ENCODE data around the gene HSPB7.
A peak's percentile ranks its signal among the peaks of the same experiment; 100 is the strongest.
"Not testable (repeated sequence)": the region's sequence is repeated elsewhere in the genome, so short reads cannot be mapped to it uniquely, and the experiment has no call there.

The HSPB7 gene

DNA sequence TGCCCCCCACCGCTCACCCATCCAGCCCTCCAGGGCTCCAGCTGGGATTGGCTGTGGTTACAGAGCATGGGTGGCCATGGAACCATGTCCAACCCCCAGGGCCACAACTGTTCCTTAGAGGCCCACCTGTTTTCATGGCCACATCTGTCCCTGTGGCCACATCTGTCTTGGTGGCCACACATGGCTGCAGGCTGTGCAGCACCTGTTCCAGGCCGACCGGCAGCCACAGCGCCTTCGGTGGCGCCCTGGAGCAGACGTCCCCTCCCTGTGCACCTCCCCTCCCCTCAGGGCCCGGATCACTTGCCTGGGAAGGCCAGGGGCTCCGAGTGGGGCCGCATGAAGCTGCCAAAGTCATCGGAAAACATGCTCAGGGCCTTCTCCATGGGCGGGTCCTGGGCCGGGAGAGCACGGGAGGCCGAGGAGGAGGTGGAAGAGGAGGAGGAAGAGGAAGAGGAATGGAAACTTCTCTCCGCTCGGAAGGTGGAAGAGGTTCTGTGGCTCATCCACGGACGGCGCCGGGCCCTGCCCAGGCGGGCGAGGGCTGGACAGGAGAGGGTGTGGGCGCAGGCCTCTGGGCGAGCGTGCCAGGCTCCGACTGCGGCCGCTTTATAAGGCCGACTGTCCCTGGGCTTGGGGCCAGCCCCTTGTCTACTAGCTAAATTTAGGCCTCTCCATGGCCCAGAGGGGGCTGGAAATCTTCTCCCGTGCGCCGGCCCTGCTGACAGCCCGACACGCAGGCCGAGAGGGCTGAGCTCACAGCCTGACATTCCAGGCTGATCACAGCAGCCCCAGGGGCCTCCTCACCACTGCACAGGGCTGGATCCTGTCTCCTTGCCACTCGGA, at the start of gene HSPB7:
HSPB7 (minus strand) TSS at position 583 of the 843 bp plus-strand sequence; CDS start at position 503, 80 bp downstream.
- no peak for DNase-seq (ENCODE audit: low read depth in 2 of 2, low spot score in 1 of 2)

GRCh38 chr1:16067127-16067768, 49.4 kb upstream of the HSPB7 start:
- DNase-seq (ENCODE audit: low read depth in 2 of 2, low spot score in 1 of 2), result no peak

DNA sequence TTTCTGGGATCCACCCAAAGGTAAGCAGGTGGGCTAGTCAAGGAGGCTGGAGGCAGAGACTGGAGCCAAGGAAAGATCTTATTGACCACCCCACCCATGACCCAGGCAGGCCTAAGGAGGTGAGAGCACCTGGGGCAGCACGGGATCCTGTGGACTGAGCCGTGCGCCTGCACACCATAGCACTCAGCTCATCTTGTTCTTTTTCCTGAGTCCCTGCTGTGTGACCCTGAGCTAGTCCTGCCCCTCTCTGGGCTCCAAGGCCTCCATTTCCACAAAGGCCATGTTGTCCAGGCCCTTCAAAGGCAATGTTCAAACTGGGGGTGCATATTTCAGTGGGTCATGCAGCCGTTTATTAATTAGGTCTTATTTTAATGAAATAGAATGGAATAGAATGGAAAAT, 48.4 kb upstream of the HSPB7 start:
- no peak for DNase-seq (ENCODE audit: low read depth in 2 of 2, low spot score in 1 of 2)

GRCh38 chr1:16065269-16065576, 47.4 kb upstream of the HSPB7 start:
- DNase-seq (ENCODE audit: low read depth in 2 of 2, low spot score in 1 of 2), result no peak

- no peak for DNase-seq (ENCODE audit: low read depth in 2 of 2, low spot score in 1 of 2)
Observed at GRCh38 chr1:16064536-16065268, 46.9 kb upstream of the HSPB7 start.

- no peak for DNase-seq (ENCODE audit: low read depth in 2 of 2, low spot score in 1 of 2)
Observed at GRCh38 chr1:16063921-16064320, 46.1 kb upstream of the HSPB7 start.

DNA sequence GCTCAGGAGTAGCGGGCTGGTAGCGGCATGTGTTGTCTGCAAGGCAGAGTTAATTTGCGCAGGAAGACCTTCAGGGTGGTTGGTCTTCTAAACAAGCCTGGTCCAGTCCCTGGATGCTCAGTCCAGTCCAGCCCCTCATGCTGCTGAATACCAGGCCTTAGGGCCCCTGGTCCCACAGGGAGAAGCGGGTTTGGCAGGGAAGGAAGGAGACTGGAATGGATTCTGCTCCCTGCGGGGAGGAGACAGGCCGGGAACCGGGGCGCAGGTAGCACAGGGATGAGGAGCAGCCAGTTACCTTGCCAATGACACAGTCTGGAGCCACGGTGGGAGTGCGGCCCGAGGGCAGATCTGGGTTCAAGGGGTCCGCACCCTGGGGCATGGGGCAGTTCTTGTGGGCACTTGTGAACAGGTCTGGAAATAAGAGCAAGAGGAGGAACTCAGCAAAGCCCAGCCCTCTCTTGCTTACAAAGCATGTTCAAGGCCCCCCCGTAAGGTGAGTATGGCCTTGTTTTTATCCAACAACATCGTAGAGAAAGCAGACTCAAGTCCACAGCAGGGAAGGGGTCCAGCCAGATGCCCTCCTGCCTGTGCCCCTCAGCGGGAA, 45.5 kb upstream of the HSPB7 start:
- DNase-seq (ENCODE audit: low read depth in 2 of 2, low spot score in 1 of 2), result no peak

DNA sequence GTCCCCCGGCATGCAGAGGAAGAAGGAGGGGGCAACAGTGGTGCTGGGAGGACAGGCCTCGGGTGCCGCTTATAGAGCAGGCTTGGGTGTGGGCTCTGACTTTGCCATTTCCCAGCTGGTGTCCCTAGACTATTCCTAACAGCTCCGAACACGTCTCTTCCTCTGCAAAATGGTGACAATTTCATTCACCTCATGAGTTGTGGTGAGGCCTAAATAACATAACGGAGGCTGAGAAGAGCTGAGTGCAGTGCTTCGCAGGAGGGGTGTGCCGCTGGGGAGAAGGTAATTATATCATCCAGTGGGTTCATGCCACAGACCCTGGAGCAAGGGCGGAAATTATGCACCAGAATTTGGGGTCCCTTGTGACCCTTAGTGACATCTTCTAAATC, 44.8 kb upstream of the HSPB7 start:
- not testable (repeated sequence) for DNase-seq (ENCODE audit: low read depth in 2 of 2, low spot score in 1 of 2)

- DNase-seq (ENCODE audit: low read depth in 2 of 2, low spot score in 1 of 2), result not testable (repeated sequence)
Observed at GRCh38 chr1:16061989-16062686, 44.3 kb upstream of the HSPB7 start.

- no peak for DNase-seq (ENCODE audit: low read depth in 2 of 2, low spot score in 1 of 2)
Observed at GRCh38 chr1:16061266-16061665, 43.4 kb upstream of the HSPB7 start.

GRCh38 chr1:16058394-16059120, 40.7 kb upstream of the HSPB7 start:
- not testable (repeated sequence) for DNase-seq (ENCODE audit: low read depth in 2 of 2, low spot score in 1 of 2)

DNA sequence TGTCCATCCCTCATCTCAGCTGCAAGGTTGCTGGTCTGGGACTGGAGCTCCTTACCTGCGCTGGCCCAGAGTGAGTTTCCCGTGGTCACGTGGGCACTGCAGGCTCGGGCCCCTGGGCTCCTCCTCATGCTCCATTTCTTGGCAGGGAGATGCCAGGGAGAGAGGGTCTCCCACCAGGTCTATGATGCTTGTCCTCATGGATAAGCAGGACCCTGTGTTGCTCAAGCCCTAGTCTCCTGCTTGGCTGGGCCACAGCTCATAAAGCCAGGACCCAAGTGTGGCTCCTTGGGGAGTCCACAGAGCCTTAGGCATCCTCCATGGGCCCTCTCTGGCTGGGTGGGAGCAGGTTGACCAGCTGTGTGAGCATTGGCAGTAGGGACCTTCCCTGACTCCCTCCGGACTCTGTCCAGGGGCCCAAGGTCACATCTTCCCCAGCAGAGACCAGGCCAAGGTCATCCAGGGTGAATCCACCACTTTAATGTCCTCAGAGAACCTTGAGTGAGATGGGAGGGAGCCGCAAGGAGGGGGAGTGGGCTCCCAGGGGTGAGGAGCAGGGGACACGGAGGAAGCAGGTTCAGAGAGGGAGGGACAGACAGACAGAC, 39.6 kb upstream of the HSPB7 start:
- DNase-seq (ENCODE audit: low read depth in 2 of 2, low spot score in 1 of 2), result not testable (repeated sequence)

GRCh38 chr1:16056521-16056912, 38.7 kb upstream of the HSPB7 start:
- not testable (repeated sequence) for DNase-seq (ENCODE audit: low read depth in 2 of 2, low spot score in 1 of 2)

DNA sequence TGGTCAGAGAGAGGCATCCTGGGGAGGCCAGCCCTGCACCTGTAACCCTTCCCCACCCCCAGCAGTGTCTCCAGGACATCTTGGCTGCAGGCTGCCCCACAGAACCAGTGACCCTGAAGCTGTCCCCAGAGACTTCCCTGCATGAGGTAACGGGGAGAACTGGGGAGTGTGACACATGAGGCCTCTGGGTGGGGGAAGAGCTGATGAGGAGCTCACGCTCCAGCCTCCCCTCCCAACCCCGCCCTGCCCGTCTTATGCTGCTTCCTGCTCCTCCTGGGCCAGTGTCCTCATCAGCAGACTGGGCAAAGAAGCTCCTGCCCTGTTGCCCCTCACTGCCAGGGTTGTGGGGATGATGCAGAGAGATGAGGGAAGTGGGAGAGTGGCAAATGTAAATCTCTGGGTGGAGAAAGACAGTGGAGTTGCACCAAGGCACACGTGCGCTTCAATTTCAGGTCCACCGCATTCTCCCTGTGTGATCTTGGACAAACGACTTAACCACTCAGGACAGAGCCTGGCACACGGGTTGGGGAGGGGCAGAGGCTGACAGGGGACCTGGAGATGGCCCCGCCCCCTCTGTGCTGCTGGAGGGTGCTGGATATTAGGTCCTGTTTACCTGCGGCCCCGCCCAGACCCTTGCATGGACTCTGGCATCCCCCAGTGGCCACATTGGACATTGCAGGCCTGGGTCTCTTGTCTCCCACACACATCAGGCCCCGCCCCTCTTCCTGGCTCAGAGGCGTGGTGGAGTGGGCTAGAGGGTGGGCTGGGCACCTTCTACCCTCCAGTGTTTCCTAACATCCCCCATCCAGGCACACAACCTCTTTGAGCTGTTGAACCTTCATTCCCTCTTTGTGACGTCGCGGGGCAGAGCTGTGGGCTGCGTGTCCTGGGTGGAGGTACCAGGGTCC, 38.0 kb upstream of the HSPB7 start:
- DNase-seq (ENCODE audit: low read depth in 2 of 2, low spot score in 1 of 2), result peak; percentile 69 to 81

- no peak for DNase-seq (ENCODE audit: low read depth in 2 of 2, low spot score in 1 of 2)
Observed at GRCh38 chr1:16054598-16055540, 37.0 kb upstream of the HSPB7 start.

GRCh38 chr1:16053781-16054502, 36.1 kb upstream of the HSPB7 start:
- DNase-seq (ENCODE audit: low read depth in 2 of 2, low spot score in 1 of 2), result no peak

DNA sequence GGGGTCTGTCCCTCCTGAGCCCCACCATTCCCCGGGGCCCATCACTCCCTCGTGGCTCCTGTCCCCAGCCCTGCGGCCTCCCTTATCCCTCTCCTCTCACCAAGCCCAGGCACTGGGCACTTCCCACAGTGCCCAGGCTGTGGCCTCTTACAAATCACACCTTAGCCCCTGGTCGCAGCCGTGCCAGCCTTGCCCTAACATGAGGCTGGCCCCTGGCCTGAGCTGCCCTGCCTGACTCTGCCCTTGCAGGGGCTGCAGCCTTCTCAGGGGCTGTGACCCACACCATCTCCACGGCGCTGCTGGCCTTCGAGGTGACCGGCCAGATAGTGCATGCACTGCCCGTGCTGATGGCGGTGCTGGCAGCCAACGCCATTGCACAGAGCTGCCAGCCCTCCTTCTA, 34.1 kb upstream of the HSPB7 start:
- not testable (repeated sequence) for DNase-seq (ENCODE audit: low read depth in 2 of 2, low spot score in 1 of 2)
